HG02852 (cell line): ENCODE results near the gene HGF.
"Not testable (repeated sequence)": the region's sequence is repeated elsewhere in the genome, so short reads cannot be mapped to it uniquely, and the experiment has no call there.

Experiments
- ATAC-seq: cut with Tn5 transposase; IDR thresholded peaks from one replicate; pipeline ENCODE4 v1.9.1; 2021; ENCODE audit warnings: mild to moderate bottlenecking, moderate library complexity; ENCODE audit not compliant: unreplicated experiment

Gene HGF

DNA sequence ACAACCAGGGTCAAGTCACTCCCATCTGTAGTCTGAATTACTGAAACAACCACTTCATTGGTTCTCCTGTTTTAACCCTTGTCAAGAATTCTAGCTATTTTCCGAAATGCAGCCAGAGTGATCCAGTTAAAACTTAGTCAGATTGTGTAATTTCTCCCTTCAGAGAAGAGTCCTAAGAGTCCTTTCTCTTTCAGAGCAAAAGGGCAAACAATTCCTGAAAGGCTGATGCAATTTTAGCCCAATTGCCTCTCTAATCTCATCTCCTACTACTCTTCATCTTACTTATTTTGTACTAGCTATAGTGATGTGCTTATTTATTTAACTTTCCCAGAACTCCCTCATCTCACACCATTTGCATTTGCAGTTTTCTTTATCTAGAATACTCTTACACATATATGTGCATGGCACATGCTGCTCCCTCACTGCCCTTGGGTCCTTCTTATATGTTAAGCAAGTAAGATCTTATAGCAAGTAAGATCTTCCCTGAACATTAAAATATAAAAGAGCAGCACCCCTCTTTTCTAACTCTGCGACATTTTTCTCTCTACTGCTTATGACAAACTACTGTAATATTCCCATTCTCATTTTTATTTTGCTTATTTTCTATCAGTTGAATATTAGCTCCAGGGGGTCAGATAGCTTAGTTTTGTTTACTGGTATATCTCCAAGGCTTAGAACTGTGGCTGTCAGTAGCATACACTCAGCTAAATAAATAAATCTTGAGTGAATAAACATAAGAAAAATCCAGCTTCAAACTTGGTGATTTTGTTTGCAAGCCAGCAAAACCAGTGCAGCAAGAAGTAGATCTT is 44.6 kb downstream of the HGF start:
- ATAC-seq, result no peak

- not testable (repeated sequence) for ATAC-seq
Observed at GRCh38 chr7:81722250-81722649, 47.6 kb downstream of the HGF start.

DNA sequence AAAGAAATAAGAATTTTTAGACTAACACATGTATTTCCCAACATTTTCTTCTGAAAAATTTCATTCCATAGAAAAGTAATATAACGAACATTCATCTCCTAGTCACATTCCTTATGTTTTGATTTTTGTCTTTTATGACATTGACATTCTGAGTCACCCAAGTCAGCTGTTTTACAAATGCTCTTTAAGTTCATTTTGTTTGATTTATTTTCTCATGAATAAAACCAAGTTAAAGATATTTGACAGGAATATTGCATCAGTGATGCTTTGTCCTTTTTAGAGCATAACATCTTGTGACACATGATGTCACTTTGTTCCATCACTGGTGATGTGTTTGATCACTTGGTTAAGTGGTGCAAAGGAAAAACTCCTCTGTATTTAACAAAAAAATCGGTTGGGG is 48.4 kb downstream of the HGF start:
- no peak for ATAC-seq

GRCh38 chr7:81719865-81720264 is 50.0 kb downstream of the HGF start:
- ATAC-seq, result no peak

GRCh38 chr7:81715984-81716588 is 53.8 kb downstream of the HGF start:
- no peak for ATAC-seq

DNA sequence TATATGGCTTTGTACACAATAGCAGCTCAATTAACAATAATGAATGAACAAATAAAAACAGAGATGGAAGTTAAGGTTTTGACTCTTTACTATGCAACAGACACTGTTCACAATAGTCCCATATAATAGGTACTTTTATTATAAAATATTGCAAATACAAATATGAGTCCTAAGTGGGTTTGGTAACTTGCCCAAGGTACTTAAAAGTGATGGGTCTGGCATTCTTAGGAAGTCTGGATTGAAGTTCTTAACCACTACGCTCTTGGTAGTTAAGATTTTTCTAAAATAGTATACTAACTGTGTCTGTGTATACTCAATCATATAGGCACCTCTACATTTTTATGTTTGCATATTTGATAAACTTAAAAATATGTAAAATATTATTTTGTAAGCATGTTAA is 55.5 kb downstream of the HGF start:
- ATAC-seq, result no peak

- ATAC-seq, result no peak
Observed at GRCh38 chr7:81710751-81711150, 59.1 kb downstream of the HGF start.

DNA sequence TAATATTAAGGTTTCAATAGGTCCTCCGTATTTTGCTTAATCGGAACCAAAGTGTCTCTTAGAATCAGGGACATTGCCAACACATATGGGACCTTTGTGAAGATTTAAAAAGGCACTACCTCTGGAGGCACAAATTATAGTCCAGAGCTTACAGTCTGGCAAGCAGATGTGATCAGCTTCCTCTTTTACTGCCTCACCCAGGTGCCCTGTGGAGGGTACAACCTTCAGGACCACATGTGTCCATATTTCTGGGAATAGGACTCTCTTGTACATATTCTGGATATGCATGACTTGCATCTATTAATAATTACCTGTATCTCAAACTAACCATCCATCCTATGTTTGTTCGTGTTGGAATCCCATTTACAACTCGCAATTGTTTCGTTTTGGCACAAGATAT is 60.0 kb downstream of the HGF start:
- ATAC-seq, result no peak

GRCh38 chr7:81707966-81708365 is 61.9 kb downstream of the HGF start:
- no peak for ATAC-seq

DNA sequence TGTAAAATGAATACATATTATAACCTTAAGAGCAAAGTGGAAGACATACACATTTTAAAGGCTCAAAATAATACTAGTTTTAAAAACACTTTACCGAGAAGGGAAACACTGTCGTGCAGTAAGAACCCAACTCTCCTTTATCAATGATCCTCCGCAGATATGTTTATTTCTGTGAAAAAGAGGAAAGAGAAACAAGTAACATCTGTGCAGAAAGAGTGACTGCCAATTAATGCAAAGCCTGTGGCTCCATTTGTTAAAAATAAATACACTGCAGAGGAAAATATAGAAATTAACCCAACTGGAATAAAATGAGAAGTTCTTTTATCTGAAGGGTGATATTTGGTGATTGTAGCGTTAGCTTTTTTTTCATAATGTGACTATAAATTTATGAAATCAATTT is 62.7 kb downstream of the HGF start:
- no peak for ATAC-seq

- ATAC-seq, result no peak
Observed at GRCh38 chr7:81705206-81705605, 64.6 kb downstream of the HGF start.

- no peak for ATAC-seq
Observed at GRCh38 chr7:81704595-81704994, 65.3 kb downstream of the HGF start.

DNA sequence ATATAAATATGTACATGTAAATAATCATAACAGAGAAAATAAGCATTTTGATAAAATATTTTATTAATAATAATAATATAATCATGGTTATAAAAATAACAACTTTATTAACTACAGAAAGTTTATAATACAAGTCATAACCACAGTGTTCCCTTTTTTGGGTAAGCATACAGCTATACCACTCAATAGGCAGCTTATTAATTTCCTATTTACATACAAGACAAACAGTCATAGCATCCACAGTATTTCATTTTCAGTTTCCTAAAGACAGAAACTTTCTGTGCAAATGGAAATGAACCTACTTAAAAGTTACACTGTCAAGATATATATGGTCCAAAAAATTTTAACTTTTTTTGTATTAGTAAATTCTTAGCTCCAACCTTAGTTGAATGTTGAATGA is 70.9 kb downstream of the HGF start:
- no peak for ATAC-seq

DNA sequence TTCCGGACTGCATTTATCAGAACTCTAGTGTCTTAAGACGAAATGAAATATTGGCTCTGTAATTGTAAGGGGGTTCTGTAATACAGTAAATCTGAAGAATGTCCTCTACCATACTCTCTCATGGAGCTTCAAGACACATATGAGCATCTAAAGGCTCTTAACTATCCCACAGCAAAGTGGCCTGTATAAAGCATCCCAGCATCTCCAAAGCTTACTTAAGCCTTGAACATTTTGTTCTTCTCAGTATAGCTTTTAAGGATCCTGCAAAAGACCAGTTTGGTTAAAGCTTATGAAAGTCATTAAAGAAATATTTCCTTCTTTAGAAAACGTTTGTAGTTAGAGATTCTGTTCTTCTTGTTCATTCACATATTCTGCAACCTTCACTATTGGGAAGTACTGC is 75.1 kb downstream of the HGF start:
- no peak for ATAC-seq

GRCh38 chr7:81693894-81694293 is 76.0 kb downstream of the HGF start:
- ATAC-seq, result no peak

- peak; percentile 51 for ATAC-seq
Observed at GRCh38 chr7:81693080-81693479, 76.8 kb downstream of the HGF start.

DNA sequence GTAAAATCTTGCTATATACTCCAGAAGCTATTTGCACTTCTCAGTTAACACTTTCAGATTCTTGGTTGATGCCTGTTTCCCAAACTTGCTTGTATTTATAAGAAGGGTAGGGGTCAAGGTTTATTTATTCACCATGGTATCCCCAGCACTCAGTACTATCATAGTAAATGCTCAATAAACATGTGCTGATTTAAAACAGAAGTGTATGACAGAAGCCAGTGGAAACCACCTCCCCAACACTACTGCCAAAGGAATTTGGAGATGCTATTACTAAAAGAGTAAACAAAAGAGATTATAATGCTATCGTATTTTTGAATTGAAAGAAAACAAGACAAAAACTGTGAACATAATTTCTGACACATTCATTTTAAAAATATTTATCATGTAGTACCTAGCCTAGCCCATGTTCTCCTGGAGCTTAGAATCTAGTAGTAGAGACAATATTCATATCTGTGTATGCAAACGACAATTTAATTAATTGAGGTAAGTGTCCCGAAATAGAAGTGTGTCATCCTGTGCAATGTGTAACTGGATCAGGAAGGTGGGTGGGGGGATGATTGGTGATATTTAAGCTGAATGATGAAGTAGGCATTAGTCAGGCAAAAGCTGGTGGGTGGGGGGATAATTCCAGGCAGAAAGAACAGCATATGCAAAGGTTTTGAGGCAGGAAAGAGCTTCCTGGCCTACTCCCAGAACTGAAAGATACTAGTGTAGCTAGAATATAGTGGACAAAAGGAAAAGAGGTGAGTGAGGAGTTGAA is 77.5 kb downstream of the HGF start:
- ATAC-seq, result peak; percentile 2

- no peak for ATAC-seq
Observed at GRCh38 chr7:81691199-81691821, 78.5 kb downstream of the HGF start.

DNA sequence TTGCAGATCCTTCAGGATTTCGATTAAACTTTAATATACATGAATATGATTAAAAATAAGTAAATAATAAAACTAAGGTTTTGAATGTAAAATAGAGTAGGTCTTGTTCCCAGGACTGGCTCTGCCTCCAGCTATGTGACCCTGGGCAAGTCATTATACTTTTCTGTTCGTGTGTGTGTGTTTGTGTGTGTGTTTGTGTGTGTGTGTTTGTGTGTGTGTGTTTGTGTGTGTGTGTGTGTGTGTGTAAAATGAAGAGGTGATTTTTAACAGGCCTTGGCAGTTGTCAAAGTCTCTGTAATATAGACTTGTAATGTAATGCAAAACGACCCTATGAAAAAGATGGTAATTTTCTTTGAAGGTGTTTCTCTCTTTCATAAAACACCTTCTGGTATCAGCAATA is 79.2 kb downstream of the HGF start:
- no peak for ATAC-seq

GRCh38 chr7:81690251-81690650 is 79.6 kb downstream of the HGF start:
- no peak for ATAC-seq

DNA sequence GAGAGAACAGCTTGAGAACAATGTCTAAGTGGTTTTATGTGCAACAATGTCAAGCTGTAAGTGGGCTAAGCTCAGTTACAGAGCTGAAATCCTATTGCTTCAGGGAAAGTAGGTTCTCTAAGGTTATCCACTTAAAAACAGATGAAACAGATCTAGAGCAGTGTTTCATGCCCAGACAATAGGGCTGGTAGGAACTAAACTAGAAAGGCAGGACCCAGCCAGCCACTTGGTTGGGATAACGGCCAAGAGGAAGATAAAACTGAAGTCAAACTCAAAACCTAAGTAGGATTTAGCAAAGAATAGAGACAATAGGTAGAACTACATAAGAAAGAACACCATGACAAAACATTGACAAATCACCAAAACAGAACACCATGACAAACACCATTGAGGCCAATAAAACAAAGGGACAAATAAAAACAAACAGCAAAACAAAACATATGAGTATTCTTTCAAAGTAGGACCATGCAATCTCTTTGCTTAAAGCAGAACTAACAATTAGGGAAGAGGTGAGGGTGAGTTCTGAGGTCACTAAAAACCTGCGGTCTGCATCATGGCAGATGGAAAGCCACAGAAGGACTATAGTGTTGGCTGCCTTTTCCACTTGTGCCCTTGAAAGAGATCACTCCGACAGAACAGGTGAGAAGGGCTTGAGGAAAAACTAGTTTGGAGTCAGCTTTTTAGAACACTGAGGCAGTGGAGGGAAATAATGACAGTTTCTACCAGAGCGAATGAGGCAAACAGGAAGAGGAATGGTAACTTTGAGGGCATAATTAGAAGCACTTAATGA is 81.0 kb downstream of the HGF start:
- ATAC-seq, result no peak
